Cardiac fibroblast (primary cell): ENCODE results near the gene CLIP1.
"Not testable (repeated sequence)": the region's sequence is repeated elsewhere in the genome, so short reads cannot be mapped to it uniquely, and the experiment has no call there.

Experiments
- DNase-seq, 2 donors: peaks; one replicate each; pipeline versions ENCODE4 v3.0.0 to v3.0.0-alpha.2; 2010; ENCODE audit warnings: low read depth in 2 of 2
- H3K4me3 ChIP-seq, 2 donors: replicated peaks in 1 of 2; 1 replicate in 1 of 2; 2 replicates in 1 of 2; pipeline ENCODE4 v1.5.1; 2011; ENCODE audit warnings: low read depth in 2 of 2, low read length in 2 of 2, mild to moderate bottlenecking in 2 of 2, moderate library complexity in 1 of 2
- TF ChIP-seq, protein P1 (sequence below): IDR thresholded peaks from one replicate; pipeline ENCODE4 v1.5.1; 2011; ENCODE audit warnings: low read depth, mild to moderate bottlenecking, low read length, inconsistent platforms

Gene CLIP1

DNA sequence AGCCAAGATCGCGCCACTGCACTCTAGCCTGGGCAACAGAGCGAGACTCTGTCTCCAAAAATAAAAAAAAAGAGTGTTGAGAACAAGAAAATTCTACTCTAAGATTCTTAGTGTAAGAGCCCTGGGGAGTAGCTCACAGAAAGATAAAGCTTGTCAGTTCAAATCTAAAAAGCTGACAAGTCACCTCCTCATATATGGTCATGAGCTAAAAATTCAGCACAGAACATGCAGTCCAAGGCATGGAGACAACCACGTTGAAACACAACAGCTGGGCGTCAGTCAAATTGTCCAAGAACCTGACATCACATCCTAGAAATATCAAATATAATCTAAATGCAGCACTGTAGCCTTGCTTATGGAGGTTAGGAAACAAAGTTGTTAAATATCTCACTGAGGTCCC, 47.8 kb downstream of the CLIP1 start:
- TF ChIP-seq, protein P1, sequence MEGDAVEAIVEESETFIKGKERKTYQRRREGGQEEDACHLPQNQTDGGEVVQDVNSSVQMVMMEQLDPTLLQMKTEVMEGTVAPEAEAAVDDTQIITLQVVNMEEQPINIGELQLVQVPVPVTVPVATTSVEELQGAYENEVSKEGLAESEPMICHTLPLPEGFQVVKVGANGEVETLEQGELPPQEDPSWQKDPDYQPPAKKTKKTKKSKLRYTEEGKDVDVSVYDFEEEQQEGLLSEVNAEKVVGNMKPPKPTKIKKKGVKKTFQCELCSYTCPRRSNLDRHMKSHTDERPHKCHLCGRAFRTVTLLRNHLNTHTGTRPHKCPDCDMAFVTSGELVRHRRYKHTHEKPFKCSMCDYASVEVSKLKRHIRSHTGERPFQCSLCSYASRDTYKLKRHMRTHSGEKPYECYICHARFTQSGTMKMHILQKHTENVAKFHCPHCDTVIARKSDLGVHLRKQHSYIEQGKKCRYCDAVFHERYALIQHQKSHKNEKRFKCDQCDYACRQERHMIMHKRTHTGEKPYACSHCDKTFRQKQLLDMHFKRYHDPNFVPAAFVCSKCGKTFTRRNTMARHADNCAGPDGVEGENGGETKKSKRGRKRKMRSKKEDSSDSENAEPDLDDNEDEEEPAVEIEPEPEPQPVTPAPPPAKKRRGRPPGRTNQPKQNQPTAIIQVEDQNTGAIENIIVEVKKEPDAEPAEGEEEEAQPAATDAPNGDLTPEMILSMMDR, result no peak
- H3K4me3 ChIP-seq, result no peak overlapping the region
- no peak for DNase-seq

DNA sequence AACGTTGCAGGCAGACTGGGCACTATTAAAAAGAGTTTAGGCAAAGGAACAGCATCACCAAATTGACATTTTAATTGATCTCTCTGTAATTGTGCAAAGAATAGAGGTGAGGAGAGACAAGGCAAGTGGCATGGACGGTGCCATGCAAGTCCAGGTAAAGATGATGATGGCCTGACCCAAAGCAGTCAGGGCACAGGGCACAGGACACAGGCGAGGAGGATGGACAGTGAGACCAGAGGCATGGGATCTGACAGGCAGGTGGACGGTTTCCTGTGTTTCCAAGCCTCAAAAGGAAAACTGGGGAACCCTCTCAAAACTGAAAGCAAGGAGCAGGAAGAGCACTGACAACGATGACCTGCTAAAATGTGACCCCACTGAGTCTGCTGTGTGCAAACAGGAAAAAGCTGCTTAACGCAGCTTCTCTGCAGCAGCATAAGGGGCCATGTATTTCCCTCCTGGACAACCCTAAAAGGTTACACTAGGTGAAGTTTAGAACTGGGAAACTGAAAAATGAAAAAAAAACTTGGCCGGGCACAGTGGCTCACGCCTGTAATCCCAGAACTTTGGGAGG, 50.9 kb downstream of the CLIP1 start:
- DNase-seq, result no peak
- TF ChIP-seq, protein P1, result no peak
- no peak overlapping the region for H3K4me3 ChIP-seq

DNA sequence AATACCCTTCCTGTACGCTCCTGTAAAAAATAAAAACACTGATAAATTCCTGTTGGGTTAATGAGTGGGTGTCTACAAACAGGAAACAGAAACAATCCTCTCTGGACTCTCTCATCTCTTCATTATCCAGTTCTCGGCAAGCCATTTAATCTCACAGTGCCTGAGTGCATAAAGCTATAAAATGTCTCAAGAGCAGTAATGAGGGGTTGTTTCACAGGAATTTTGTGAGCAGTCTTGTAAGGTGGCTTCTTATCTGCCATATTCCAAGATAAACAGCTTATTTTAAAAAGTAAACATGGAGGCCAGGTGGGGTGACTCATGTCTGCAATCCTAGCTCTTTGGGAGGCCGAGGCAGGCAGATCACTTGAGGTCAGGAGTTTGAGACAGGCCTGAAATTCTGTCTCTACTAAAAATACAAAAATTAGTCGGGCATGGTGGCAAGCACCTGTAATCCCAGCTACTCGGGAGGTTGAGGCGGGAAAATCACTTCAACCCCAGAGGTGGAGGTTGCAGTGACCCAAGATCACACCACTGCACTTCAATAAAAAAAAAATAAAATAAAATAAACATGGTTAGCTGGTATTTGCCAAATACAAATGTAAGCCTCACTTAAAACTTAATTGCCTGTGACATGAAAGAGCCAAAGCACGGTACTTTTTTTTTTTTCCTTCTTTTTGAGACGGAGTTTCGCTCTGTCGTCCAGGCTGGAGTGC, 54.0 kb downstream of the CLIP1 start:
- H3K4me3 ChIP-seq, result no peak overlapping the region
- TF ChIP-seq, protein P1, result no peak
- peak; percentile 55 to 75 for DNase-seq

DNA sequence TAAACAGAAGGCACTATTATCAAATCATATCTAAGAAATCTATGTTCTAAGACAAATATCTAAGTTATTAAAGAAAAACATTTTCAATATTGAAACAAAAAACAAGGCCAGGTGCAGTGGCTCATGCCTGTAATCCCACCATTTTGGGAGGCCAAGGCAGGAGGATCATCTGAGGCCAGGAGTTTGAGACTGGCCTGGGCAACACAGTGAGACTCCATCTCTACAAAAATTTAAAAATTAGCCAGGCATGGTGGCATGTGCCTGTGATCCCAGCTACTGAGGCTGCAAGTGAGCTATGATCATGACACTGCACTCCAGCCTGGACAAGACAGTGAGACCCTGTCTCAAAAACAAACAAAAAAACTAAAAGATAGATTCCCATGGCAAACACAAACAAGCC, 54.8 kb downstream of the CLIP1 start:
- not testable (repeated sequence) for H3K4me3 ChIP-seq, DNase-seq

DNA sequence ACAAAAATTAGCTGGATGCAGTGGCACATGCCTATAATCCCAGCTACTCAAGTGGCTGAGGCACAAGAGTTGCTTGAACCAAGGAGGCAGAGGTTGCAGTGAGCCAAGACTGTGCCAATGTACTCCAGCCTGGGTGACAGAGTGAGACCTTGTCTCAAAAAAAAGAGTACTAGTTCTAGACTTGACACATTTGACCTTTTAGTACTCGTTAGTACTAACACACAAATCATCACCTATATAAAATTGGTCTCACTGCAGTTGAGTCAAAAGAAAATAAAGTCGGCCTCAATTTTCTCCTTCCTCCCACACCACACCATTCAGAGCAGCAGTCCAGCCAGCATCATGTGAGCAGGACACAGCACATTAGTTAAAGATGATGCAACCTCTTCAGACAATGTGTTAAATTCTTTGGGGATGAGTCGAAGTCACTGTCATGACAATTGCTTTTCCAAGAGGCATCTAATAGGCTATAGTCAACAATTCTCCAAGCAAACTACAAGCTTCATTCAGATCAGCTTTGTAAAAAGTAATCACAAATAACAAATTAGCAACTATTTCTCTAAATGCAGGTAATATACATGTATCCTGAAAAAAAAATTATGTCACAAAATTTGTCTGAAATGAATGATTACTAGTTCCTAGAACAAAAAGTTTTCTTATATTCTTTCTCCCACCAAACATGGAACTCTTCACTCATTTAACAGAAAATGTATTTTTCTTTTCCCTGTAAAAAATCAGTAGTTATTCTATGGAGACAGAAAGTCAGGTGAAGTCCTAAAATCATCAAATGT, 55.6 kb downstream of the CLIP1 start:
- no peak overlapping the region for H3K4me3 ChIP-seq
- TF ChIP-seq, protein P1, result no peak
- peak; percentile 90 to 96 for DNase-seq

DNA sequence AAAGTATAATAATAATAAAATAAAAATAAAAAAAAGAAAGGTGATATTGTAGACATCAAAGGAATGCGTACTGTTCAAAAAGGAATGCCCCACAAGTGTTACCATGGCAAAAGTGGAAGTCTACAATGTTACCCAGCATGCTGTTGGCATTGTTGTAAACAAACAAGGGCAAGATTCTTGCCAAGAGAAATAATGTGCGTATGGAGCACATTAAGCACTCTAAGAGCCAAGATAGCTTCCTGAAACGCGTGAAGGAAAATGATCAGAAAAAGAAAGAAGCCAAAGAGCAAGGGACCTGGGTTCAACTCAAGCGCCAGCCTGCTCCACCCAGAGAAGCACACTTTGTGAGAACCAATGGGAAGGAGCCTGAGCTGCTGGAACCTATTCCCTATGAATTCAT, 57.2 kb downstream of the CLIP1 start:
- peak; percentile 21 to 37 for DNase-seq
- H3K4me3 ChIP-seq, result not testable (repeated sequence)

DNA sequence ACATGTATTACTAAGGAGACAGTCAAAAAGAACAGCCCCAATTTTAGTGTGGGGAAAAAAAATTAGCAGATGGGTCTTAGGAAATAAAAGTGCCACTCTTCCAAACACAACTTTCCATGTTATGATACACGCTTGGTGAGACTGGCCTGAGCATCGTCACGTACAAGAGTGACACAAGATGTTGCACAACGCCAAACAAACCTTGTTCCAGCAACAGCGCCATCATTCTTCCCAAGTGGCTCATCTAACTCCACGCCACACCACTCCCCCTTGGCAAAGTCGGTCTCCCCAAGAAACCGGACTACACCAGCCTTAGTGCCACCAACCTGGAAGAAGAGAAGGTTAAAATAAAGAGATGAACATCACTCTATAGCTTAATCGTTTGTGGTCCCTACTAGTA, 58.7 kb downstream of the CLIP1 start:
- peak in 1 of 2 donors; percentile 50 for DNase-seq
- H3K4me3 ChIP-seq, result no peak overlapping the region
- TF ChIP-seq, protein P1, result no peak
